Stimulated activated CD4-positive, alpha-beta T cell treated with anti-CD3 and anti-CD28 coated beads, Interleukin-1b, Interleukin-23, amount 100 ng/mL, for 24 hours (primary cell): ENCODE measurements around the gene TUBB2B.
A peak's percentile ranks its signal among the peaks of the same experiment; 100 is the strongest.
"Not testable (repeated sequence)": the region's sequence is repeated elsewhere in the genome, so short reads cannot be mapped to it uniquely, and the experiment has no call there.

Experiments
- DNase-seq, 4 experiments: peaks; one replicate each; pipeline ENCODE4 v3.0.0-alpha.2; 2020; ENCODE audit warnings: low read depth in 4 of 4, low spot score in 1 of 4

Gene TUBB2B

DNA sequence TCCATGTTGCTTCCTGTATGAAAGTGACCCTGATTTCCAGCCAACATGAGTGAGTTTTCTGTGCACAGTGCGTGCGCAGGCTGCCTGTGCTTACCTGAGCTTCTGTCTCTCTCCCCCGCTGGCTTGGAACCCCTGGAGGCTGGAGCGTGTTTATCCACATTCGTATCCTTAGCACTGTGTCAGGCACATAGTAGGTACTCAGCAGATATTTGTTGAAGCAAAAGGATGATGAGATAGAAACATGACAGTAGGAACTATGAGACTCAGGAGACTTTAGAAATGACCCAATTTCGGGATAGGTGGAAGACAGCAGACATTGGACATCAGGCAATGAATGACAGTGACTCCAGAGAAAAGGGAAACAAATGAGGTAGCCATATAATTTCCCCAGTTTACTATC lies 15.2 kb downstream of the TUBB2B start:
- no peak for DNase-seq

GRCh38 chr6:3211681-3212080 lies 15.8 kb downstream of the TUBB2B start:
- no peak for DNase-seq

- no peak for DNase-seq
These were observed 17.3 kb downstream of the TUBB2B start for GRCh38 chr6:3210024-3210610.

DNA sequence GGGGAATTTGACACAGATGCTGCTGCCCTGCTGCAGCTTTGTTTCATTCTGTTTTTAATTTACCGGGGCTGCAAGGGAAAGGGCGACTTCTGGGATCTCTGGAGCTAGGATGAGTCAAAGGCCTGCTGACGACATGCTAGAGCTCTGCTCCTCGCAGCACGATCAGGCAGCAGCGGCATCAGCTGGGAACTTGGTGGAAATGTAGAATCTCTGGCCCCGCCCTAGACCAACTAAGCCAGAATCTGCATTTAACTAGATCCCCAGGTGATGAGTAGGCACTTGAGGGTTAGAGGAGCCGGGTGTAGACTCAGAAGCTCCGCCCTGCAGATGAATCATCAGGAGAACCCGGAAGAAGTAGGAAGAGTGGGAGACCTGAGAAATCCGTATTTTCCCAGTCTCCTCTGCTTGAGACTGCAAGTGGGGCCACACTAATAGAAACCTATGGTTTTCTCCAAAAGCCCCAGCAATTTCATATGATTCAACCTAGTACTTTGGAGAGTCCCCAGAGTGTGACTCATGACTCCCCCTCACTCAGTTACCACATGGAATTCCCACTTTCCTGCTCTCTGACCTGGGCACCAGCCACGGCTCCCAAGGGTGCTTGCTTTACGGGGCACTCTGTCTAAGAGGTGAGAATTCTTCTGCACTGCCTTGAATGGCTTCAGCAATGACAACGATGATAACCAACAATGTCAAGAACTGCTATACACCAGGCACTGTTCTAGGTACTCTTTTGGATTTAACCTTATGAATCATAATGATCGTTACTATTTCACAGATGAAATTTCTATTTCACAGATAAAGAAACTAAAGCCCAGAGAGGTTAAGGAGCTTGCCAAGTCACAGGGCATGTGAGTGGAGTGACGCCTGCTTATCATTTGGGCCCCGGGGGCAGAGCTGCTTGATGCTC lies 18.1 kb downstream of the TUBB2B start:
- peak in 3 of 4 experiments; percentile 41 to 70 (median 42) for DNase-seq

DNA sequence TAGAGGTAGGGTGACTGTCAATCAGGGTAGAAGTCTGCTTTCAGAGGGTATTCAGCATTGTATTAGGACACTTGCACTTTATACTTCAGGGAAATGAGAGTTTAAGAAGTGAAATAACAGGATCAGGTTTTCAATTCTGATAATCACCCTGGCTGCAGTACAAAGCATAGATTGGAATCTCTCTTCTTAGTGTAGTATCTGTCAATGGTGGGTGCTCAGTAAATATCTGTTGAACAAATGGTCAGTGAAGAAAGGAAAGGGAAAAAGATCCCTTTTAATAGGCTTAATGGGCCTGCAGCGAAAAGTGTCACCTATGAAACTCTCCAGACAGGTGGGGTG lies 18.7 kb downstream of the TUBB2B start:
- no peak for DNase-seq

DNA sequence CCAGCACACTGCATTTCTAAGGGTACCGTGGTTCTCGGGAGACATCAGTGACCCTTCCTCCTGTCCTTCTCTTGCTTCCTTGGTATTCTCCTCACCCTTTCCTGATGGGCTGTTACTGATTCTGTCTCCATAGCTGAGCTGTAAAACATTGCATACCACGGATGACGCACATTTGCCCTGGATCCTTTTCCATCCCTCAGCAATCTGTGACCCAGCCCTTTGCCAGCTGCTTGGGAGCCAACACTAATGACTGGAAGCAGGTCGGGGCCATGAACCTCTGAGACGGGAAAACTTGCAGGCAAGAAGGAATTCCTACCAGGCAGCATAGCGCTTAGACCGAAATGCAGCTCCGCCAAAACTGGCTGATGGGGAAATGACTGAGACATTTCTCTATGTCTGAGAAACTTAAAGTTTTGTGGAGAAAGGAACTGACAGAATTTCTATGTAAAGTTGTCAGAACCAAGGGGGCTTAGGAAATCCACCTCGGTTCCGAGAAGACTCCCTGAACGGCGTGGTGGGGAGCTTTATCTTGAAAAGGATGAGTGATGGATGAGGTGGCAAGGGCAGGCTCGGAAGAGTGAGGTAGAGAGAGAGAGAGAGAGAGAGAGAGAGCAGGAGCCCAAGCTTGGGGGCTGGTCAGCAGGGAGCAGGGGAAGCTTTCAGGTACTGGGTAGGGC lies 19.2 kb downstream of the TUBB2B start:
- no peak for DNase-seq

- DNase-seq: no peak
These were observed 21.0 kb downstream of the TUBB2B start for GRCh38 chr6:3206339-3207015.

DNA sequence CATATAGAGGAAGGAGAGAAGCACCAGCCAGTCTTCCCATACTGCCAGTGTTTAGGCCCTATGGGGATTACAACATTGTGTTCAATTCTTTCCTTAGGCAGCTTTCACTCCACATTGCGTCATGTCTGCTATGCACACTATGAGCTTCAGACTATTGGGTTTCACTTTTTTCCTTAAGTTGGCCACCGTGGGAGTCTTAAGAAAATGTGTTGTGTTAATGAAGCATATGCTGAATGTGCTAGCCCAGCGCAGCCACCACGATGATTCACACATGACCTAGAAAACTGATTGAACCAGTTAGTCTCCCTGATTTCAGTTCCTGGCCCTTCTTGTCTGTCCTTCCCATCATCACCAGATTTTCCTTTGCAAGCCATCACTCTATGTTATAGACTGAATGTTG lies 21.5 kb downstream of the TUBB2B start:
- DNase-seq: no peak

GRCh38 chr6:3204921-3205320 lies 22.5 kb downstream of the TUBB2B start:
- no peak for DNase-seq

- no peak for DNase-seq
These were observed 24.3 kb downstream of the TUBB2B start for GRCh38 chr6:3202999-3203696.

- DNase-seq: no peak
These were observed 26.1 kb downstream of the TUBB2B start for GRCh38 chr6:3201388-3201787.

DNA sequence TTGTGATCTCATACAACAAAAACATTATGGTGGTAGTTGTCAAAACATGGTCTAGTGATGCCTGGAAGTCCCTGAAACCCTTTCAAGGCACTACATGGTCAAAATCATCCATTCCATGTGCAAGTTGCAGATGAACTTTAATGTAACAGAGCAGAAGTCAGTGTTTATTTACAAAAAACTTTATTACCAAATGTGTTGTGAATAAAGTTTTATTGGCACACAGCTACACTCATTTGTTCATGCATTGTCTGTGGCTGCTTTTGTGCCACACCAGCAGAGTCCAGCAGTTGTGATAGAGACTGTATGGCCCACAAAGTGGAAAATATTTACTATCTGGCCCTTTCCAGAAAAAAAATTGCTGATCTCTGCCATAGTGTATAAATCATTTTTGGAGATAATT lies 26.8 kb downstream of the TUBB2B start:
- no peak for DNase-seq

- no peak for DNase-seq
These were observed 28.1 kb downstream of the TUBB2B start for GRCh38 chr6:3199382-3199781.

GRCh38 chr6:3197734-3198133 lies 29.7 kb downstream of the TUBB2B start:
- DNase-seq: not testable (repeated sequence)

DNA sequence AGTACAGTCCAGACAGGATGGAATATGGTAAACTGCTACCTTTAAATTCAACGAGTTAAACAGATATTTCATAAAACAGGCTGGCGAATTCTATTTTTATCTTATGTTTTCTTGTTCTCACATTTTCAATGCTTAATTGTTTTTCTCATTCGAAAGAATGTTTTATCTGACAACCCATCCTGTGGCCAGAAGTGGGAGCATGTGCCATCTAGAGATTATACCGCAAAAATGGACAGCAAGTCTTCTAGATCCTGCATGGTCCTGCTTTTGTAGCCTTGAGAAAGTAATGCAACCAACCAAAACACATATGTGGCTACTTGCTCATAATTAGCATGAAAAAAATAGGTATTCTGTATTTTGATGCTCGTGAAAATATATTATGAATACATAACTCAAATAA lies 30.7 kb downstream of the TUBB2B start:
- DNase-seq: no peak

- no peak for DNase-seq
These were observed 31.6 kb downstream of the TUBB2B start for GRCh38 chr6:3195695-3196497.

GRCh38 chr6:3195420-3195694 lies 32.1 kb downstream of the TUBB2B start:
- DNase-seq: no peak

GRCh38 chr6:3194535-3195419 lies 32.7 kb downstream of the TUBB2B start:
- DNase-seq: no peak

- no peak for DNase-seq
These were observed 34.2 kb downstream of the TUBB2B start for GRCh38 chr6:3193102-3193849.
